HG03060 (cell line): ENCODE measurements around the gene IGIP.

ENCODE experiments used
- ATAC-seq: cut with Tn5 transposase; IDR thresholded peaks from one replicate; pipeline ENCODE4 v1.9.1; 2021; ENCODE audit warnings: low read depth, moderate number of reproducible peaks; ENCODE audit not compliant: unreplicated experiment

Gene IGIP

GRCh38 chr5:140125637-140126036 lies at the start of gene IGIP:
Gene IGIP (plus strand): TSS chr5:140125937. CDS start chr5:140128477, 2,540 bp downstream.
- ATAC-seq = no peak

DNA sequence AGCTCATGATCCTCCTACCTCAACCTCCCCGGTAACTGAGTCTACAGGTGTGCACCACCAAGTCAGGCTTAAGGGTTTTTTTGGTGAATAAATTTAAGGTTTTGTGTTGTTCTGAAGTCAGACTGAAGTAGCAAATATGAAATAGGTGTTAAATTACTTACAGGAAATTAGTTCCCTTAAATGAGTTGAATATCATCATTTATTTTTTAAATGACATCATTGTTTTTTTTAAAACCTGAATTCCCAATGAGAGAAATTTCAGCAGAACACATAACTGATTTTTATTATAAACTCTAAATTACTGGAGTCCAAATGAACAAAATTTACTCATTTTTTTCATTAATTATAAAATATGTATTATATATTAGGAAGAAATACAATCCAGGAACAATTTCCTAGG lies 49.6 kb upstream of the IGIP start:
- no peak for ATAC-seq

- ATAC-seq = no peak
Measured at GRCh38 chr5:140076788-140077187, 48.9 kb upstream of the IGIP start.

DNA sequence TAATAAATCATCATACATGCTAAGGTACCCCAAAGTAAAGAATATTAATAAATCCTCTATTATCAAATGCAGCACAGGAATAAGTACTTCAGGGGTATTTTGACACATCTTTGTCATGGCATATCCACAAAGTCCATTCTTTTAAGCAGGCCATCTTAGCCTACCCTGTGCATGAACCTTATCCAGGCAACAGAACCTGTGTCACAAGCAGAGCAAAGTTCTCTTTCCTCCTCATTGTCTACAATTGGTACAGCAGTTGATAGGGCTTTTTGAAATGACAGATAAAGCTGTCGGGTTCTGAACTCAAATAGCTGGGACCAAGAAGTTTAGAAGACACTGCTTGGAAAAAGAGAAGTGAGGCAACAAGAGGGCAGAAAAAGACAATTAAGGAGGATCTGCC lies 42.6 kb upstream of the IGIP start:
- no peak for ATAC-seq

- no peak for ATAC-seq
Measured at GRCh38 chr5:140083650-140084049, 42.1 kb upstream of the IGIP start.

GRCh38 chr5:140084541-140084940 lies 41.2 kb upstream of the IGIP start:
- no peak for ATAC-seq

GRCh38 chr5:140090251-140090650 lies 35.5 kb upstream of the IGIP start:
- ATAC-seq = no peak

DNA sequence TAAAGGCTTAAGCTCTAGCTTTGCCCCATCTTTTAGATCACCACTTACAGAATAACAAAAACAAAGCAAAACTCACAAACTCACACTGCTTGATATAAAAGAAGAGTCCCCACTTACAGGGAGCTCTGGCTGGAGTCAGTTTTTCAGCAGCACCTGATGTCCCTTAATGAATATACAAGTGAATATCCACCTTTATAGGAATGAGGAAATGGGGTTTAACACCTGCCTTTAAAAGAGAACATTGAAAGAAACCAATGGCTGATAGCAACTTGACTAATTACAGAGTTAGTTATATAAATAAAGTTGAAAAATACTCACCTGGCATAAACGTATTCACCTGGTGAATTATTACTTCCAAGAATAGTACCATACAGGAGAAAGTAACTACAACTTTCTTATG lies 32.6 kb upstream of the IGIP start:
- ATAC-seq = no peak

GRCh38 chr5:140093866-140094265 lies 31.9 kb upstream of the IGIP start:
- no peak for ATAC-seq

DNA sequence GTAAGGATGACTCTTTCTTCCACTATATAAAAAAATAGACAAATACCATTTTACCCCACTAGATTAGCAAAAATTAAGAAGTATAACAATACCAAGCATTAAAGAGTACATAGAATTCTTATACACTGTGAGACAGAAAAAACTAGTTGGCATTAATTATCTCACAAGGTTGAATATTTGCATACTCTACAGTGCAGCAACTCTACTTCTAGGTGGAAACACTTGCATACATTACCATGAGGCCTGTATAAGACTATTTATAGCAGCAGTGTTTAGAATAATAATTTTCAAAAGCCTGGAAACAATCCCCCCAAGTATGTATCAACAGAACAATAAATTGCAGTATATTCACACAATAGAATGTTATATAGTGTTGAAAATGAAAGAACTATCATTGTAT lies 30.8 kb upstream of the IGIP start:
- ATAC-seq = no peak

- no peak for ATAC-seq
Measured at GRCh38 chr5:140101179-140101578, 24.6 kb upstream of the IGIP start.

- no peak for ATAC-seq
Measured at GRCh38 chr5:140103154-140103553, 22.6 kb upstream of the IGIP start.

GRCh38 chr5:140104100-140104499 lies 21.6 kb upstream of the IGIP start:
- ATAC-seq = no peak

DNA sequence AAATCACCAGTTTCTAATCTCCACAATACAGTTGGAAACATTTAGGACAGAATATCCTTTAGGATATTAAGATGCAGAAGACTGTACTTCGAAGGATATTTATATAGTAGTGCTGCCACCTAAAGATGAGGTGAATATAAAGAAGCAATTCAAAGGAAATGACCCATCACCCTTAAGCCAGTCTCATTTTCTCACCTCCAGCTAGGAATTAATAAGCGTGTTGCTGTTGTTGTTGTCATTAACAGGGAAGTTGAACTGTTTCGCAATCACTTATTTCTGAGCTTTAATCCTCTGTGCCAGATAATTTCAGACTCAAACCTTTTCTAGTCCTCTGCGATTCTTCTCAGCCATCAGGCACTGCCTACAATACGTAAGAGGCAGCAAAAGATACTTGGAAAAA lies 19.6 kb upstream of the IGIP start:
- ATAC-seq = no peak

DNA sequence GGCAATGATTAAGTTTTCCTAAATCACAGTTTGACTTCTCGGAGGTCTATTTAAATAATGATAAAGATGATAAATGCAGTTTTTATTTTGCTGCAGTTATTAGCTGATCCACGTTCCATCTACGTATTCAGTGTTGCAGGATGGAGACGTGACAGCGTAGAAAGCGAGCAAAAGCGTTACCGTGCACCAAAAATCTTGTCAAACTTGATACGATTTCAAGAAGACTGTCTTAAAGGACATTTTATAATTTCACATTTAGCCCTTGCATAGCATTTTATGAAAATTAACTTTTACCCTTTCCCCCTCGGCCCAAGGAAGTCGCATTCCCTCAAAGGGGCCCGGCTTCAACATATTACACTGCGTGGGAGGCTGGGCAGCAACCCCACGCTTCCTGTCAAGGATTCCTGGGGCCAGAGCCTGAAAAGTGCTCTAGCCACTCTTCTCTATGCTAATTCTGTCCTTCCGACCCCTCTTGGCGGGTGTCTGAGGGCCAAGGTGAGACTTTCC lies 18.9 kb upstream of the IGIP start:
- ATAC-seq = peak; percentile 2

GRCh38 chr5:140107312-140108092 lies 18.2 kb upstream of the IGIP start:
- peak; percentile 46 for ATAC-seq

DNA sequence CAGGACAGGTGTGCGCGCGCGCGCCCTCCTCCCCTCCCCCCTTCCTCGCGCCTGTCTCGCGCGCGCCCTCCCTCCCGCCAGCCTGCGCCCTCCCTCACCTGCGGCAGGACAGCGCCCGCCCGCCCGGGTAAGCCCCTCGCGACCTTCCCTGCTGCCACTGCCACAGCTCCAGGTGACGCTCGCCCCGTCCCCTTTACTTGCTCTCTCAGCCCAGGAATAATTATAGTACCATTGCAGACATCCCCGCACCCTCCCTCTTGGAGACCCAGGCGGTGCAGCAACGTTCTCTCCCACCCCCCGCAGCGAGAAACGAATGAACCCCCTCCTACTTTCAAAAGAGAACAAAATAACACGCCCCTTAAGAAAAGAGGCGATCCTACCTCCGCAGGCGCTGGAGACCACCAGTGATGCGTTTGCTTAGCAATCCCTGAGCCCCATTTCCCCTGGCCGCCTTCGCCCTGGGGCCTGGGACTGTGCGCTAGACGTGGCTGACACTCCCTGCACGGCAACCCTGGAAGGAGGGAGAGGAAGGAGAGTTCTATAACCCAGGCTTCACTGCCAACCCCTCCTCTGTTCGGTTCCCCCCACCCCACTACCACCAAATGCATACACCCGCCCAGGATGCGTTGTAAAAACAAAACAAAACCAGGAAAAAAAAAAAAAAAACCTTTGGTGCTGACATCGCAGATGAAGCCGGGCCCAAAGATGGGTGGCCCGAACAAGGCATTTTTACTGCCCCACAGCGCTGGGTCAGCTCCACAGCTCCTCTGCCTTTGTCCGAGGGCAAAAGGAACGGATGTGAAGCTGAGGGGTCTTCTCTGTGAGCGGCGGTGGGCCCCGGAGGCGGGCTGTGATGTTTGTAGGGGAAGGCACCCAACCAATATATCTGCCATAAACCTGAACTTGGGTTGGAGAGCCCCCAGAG lies 17.4 kb upstream of the IGIP start:
- peak; percentile 33 for ATAC-seq

DNA sequence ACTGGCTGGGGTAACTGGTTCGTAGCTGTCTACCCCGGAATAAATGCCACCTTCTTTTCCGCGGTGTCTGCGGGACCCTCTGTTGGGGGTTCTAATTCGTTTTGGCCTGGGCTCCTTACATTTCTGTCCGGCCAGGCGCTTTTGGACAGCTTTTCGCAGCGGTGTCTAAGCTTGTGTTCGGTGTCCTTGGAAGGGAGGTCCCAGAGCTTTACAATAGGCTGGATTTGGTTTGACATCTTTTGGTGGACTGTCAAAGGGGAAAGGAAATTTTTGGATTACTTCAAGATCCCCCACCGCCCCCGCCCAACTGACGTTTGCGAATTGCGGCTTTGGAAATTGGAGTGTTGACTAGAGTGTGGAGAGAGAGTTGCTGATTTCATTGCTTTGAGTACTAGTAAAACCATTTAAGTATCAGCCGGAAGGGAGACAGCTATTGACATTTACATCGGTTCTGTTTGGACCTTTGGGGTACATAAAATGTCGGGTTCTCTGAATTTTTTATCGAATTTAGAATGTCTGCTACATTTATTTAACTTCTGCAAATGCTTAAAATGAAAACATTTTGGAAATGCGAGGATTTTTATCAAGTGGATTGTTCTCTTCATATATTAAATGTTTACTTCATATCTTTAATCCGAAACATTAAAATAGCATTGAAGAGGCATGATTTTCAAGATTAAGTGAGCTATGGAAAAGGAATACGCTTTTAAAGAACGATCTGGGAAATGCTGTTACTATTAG lies 16.5 kb upstream of the IGIP start:
- no peak for ATAC-seq

DNA sequence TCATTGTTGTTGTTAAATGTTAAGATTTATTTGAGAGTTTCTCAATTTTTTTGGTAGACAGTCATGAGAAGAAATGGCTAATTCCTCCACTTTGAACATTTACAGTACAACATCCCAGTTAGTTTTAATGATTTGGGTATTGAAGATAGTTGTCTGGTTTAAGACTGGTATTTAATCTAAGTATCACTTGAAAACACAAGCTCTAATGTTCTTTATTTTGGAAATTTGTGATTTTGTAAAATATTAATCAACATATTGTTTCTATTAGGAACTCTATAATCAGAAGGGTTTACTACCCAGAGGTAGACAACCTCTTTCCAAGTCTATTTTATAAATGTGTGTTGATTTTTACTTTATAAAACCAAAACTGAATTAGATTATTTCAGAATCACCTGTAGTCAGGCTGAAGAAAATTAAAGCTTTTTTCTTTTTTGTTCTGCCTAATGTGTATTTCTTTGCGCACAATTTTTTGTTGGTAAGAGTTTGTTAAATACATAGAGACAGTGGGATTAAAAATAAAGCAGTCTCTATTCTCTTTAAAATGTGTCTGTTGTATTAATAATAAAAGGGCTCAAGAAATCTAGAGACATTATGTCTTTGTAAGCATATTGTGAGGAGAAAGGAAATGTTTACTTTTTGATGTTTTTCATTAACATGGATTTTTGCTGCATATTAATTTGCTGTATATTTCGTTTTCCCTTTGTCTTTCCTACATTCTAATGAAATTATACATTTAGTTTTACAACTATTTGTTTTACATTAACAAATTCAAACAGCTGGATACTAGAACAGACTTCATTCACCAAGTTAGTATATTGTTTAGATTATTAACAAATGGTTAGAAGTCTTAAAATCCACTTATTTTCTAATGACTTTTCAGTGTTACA lies 15.7 kb upstream of the IGIP start:
- ATAC-seq = no peak

GRCh38 chr5:140110646-140110957 lies 15.1 kb upstream of the IGIP start:
- no peak for ATAC-seq
